H1 (cell line): Measurements from ENCODE around the gene JPH2.
"Not testable (repeated sequence)": the region's sequence is repeated elsewhere in the genome, so short reads cannot be mapped to it uniquely, and the experiment has no call there.

ENCODE experiments used
- ASH2L ChIP-seq: fragments of 200-600, 300-600 bp; sonication (generic); IDR thresholded peaks from one replicate; pipeline ENCODE4 v1.7.1; 2017; ENCODE audit warnings: low read length
- BRCA1 ChIP-seq: IDR thresholded peaks from 2 replicates; pipeline ENCODE4 v1.6.1; 2012; ENCODE audit warnings: low read depth, low read length, improper control_type of control experiment
- RFX5 ChIP-seq: IDR thresholded peaks from 2 replicates; pipeline ENCODE4 v1.6.1; 2011; ENCODE audit warnings: low read depth, low read length, improper control_type of control experiment, borderline replicate concordance
- SUZ12 ChIP-seq: fragments of 200-600 bp; sonication (generic); IDR thresholded peaks from 2 replicates; pipeline ENCODE4 v1.6.1; 2012; ENCODE audit warnings: mild to moderate bottlenecking, inconsistent platforms, low read length, moderate library complexity, mixed read lengths
- TAF1 ChIP-seq: IDR thresholded peaks from 2 replicates; pipeline ENCODE4 v1.6.1; 2011; ENCODE audit warnings: mild to moderate bottlenecking, low read depth, low read length
- TF ChIP-seq, protein P1 (sequence below), 3 experiments: IDR thresholded peaks; 1 replicate in 2 of 3; 2 replicates in 1 of 3; pipeline versions ENCODE4 v1.5.1 to v1.6.1; 2011; ENCODE audit warnings: low read length in 3 of 3, mild to moderate bottlenecking in 3 of 3, inconsistent platforms in 2 of 3, low read depth in 1 of 3, moderate library complexity in 1 of 3; ENCODE audit not compliant: insufficient read depth in 1 of 3; ENCODE audit errors: control extremely low read depth in 1 of 3

DNA sequence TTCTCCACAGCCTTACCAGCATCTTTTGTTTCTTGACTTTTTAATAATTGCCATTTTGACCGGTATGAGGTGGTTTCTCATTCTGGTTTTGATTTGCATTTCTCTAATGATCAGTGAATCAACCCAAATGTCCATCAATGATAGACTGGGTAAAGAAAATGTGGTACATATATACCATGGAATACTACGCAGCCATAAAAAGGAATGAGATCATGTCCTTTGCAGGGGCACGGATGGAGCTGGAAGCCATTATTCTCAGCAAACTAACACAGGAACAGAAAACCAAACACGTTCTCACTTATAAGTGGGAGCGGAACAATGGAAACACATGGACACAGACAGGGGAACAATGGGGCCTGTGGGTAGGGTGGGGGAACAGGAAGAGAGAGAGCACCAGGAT, 4.7 kb upstream of the JPH2 start:
- TF ChIP-seq SUZ12, BRCA1, ASH2L, TAF1, RFX5: not testable (repeated sequence)
- TF ChIP-seq, protein P1, sequence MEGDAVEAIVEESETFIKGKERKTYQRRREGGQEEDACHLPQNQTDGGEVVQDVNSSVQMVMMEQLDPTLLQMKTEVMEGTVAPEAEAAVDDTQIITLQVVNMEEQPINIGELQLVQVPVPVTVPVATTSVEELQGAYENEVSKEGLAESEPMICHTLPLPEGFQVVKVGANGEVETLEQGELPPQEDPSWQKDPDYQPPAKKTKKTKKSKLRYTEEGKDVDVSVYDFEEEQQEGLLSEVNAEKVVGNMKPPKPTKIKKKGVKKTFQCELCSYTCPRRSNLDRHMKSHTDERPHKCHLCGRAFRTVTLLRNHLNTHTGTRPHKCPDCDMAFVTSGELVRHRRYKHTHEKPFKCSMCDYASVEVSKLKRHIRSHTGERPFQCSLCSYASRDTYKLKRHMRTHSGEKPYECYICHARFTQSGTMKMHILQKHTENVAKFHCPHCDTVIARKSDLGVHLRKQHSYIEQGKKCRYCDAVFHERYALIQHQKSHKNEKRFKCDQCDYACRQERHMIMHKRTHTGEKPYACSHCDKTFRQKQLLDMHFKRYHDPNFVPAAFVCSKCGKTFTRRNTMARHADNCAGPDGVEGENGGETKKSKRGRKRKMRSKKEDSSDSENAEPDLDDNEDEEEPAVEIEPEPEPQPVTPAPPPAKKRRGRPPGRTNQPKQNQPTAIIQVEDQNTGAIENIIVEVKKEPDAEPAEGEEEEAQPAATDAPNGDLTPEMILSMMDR (IDR thresholded peaks at IDR 0.05; ENCODE audit: control extremely low read depth in 1 of 3, insufficient read depth in 1 of 3, low read depth in 1 of 3, low read length in 3 of 3): not testable (repeated sequence)
